Tibial nerve (tissue), 4 donors: ENCODE measurements around the gene C14orf180.

Source experiments
- CTCF ChIP-seq, 5 experiments: fragments of 200-600 bp in 3 of 5; fragments of 450-650 bp in 2 of 5; sonication (generic) in 3 of 5; IDR thresholded peaks; one replicate each; pipeline ENCODE4 v1.5.1; 2016 to 2019; ENCODE audit warnings: antibody characterized with exemption in 5 of 5, mild to moderate bottlenecking in 3 of 5, moderate library complexity in 2 of 5
- EP300 ChIP-seq, 2 donors: sonication (generic); formaldehyde crosslinking; IDR thresholded peaks; one replicate each; pipeline ENCODE4 v1.6.1; 2017; ENCODE audit warnings: antibody characterized with exemption in 2 of 2, mild to moderate bottlenecking in 1 of 2
- POLR2A ChIP-seq, 2 donors: fragments of 450-650 bp; IDR thresholded peaks; one replicate each; pipeline ENCODE4 v1.6.1; 2017; ENCODE audit warnings: antibody characterized with exemption in 2 of 2, mild to moderate bottlenecking in 2 of 2, moderate library complexity in 2 of 2

- no peak for TF ChIP-seq CTCF (IDR thresholded peaks at IDR 0.05)
- TF ChIP-seq POLR2A (IDR thresholded peaks at IDR 0.05), result no peak
- no peak for TF ChIP-seq EP300 (IDR thresholded peaks at IDR 0.05)
Measured at GRCh38 chr14:104614126-104614812, 34.7 kb downstream of the C14orf180 start.
